ENCODE results near the gene TMEM131L.

GRCh38 chr4:153440475-153440874 is 25.7 kb upstream of the TMEM131L start:
- no peak for TF ChIP-seq POLR2AphosphoS5 (IDR thresholded peaks at IDR 0.05; ENCODE audit: low read depth, low read length)
- TF ChIP-seq TAF1 (IDR thresholded peaks at IDR 0.05; ENCODE audit: borderline replicate concordance, low read depth, low read length), result no peak
- TF ChIP-seq POLR2A (IDR thresholded peaks at IDR 0.05; ENCODE audit: low read depth, low read length), result no peak

Measured in GM12892 (cell line).